ENCODE results near the gene RFT1.

- TF ChIP-seq, protein P1, sequence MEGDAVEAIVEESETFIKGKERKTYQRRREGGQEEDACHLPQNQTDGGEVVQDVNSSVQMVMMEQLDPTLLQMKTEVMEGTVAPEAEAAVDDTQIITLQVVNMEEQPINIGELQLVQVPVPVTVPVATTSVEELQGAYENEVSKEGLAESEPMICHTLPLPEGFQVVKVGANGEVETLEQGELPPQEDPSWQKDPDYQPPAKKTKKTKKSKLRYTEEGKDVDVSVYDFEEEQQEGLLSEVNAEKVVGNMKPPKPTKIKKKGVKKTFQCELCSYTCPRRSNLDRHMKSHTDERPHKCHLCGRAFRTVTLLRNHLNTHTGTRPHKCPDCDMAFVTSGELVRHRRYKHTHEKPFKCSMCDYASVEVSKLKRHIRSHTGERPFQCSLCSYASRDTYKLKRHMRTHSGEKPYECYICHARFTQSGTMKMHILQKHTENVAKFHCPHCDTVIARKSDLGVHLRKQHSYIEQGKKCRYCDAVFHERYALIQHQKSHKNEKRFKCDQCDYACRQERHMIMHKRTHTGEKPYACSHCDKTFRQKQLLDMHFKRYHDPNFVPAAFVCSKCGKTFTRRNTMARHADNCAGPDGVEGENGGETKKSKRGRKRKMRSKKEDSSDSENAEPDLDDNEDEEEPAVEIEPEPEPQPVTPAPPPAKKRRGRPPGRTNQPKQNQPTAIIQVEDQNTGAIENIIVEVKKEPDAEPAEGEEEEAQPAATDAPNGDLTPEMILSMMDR (IDR thresholded peaks at IDR 0.05), result no peak
- no peak for TF ChIP-seq POLR2A (IDR thresholded peaks at IDR 0.05)
Measured at GRCh38 chr3:53039376-53039752, 90.9 kb downstream of the RFT1 start.
